HG03432 (cell line): ENCODE data around the gene EPS15.

Experiments used
- ATAC-seq: cut with Tn5 transposase; IDR thresholded peaks from one replicate; pipeline ENCODE4 v1.9.1; 2021; ENCODE audit warnings: mild to moderate bottlenecking, moderate library complexity; ENCODE audit not compliant: unreplicated experiment

The EPS15 gene

DNA sequence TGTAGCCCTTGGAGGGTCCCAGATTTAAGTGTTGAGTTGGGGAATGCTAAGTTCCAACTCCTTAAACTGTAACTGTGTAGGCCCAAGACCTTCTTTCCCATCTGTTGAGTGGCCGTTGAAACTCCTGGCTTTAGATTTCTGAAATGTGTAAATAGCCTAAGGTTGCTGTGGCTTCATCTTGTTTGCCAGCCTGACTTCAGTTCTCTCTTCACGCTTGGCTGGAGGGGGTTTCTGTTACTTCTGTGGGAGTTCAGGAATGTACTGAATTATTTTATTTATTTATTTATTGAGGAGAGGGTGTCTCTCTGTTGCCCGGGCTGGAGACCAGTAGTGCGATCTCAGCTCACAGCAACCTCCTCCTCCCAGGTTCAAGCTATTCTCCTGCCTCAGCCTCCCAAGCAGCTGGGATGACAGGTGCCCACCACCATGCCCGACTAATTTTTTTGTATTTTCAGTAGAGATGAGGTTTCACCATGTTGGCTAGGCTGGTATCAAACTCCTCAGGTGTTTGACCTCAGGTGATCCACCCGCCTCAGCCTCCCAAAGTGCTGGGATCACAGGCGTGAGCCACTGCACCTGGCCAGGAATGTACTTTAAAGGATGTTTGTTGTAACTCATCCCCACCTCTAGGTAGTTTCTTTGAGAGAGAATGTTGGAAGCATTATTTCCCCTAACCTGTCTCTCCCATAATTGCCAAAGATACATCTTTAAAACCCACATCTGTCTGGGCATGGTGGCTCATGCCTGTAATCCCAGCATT lies 194.6 kb downstream of the EPS15 start:
- ATAC-seq, result no peak

DNA sequence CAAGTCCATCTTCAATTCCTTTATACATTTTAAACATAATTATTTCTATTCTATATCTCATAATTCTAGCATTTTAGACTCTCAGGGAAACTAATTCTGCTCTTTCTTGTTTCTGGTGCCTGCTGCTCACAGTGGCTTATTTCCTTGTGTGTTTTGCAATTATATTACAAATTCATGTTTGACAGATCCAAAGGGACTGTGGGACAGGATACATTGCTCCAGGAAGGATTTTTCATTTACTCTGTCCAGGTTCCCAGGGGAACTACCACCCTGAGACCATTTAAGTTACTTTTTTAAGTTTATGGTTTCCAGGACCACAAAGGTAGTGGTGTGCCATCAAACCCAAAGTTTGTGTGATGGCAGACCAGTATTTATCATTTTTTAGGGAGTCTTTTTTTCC lies 195.3 kb downstream of the EPS15 start:
- ATAC-seq, result no peak

DNA sequence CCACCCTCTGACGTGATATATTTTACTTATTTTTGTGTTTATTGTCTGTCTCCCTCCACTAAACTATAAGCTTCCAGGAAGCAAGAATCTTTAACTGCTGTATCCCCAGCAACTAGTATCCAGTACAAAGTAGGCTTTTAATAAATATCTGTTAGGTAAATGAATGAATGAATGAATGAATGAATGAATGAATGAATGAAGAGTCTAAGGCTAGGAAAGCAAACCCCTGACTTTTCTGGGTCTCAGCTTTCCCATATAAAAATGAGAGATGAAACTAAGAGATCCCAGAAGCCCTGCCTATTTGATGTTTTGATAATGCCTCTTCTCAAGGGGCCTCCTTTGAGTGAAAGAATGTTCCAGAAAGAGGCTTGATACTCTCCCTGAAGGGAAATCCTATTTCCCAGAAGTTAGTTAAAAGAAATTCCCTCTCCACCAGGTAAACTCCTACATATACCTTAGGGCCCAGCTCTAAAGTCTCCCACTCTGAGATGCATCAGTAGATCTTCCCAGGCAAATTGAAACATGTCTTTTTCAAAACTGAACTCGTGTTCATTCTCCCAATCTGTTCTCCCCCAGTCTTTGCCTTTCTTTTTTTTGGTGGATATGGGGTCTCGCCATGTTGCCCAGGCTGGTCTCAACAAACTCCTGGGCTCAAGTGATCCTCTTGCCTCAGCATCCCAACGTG lies 196.5 kb downstream of the EPS15 start:
- ATAC-seq, result no peak

- no peak for ATAC-seq
Measured at GRCh38 chr1:51321924-51322280, 197.2 kb downstream of the EPS15 start.

DNA sequence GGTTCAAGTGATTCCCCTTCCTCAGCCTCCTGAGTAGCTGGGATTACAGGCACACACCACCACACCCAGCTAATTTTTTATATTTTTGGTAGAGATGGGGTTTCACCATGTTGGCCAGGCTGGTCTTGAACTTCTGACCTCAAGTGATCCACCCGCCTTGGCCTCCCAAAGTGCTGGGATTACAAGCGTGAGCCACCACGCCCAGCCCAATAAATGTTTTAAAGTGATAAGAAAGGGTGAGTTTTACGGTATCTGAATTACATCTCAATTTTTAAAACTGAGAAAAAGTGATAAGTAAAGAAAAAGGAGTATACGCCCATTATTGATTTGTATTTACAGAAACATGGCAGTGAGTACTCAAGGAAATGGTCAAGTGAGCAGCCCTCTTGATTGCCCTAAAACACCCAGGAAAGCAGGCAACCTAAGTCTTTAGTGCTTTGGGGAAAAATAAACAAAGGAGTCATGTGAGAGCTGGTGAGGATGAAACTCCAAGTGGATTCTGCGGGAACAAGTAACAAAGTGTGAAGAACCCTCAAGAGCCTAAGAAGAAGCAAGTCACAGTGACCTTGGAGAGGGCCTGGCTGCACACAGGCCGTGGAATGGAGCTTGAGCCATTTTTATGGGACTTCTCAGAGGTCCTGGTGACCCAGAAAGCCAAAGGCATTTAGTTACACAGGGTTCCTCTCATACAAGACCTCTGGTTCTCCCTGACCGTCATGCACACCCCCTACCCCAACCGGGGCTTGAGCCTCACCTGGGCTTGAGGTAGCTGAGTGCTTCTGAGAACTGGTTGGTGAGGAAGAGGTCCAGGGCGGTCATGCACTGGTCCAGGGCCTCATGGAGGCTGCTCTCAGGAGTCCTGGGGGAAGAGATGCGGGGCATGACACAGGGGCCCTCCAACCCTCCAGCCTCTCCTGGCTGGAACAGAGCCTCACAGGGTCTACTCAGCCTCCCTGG lies 197.8 kb downstream of the EPS15 start:
- no peak for ATAC-seq

GRCh38 chr1:51317798-51318197 lies 201.3 kb downstream of the EPS15 start:
- no peak for ATAC-seq

- ATAC-seq, result no peak
Measured at GRCh38 chr1:51316846-51317120, 202.3 kb downstream of the EPS15 start.

DNA sequence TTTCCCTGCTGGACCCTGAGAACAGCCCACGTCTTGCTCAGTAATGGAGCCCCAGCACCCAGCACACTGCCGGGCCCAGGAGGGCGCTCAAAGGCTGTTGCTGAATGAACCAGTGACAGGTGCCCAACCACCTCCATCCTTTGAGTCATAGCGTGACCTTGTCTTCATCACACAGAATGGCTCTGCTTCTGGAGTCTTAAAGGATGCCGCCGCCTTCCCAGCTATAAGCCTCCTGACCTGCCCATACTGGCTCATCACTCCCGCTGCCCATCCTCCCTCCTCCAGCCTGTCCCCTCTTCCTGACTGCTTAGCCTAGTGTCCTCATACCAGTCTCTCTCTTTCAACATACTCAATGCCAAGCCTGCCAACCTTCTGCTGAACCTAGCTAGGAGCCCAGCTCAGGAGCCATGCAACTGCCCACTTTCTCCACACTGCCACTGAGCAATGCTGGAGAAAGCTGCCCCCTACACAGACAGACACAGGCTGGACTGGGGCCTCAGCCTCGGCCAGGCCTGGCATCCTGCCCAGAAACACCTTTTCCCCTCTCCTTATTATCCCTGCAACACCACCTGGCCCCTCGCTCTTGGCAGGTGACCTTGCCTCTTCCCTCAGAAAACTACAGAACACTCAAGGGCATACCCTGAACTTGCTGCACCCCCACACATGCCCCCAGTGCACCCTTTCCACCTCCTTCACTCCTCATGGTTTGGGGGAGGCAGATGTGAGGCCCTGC lies 202.8 kb downstream of the EPS15 start:
- no peak for ATAC-seq

- no peak for ATAC-seq
Measured at GRCh38 chr1:51314974-51315373, 204.1 kb downstream of the EPS15 start.

- peak; percentile 56 for ATAC-seq
Measured at GRCh38 chr1:51313961-51314777, 204.9 kb downstream of the EPS15 start.

GRCh38 chr1:51313268-51313852 lies 205.7 kb downstream of the EPS15 start:
- no peak for ATAC-seq

- ATAC-seq, result no peak
Measured at GRCh38 chr1:51312718-51313117, 206.3 kb downstream of the EPS15 start.

- ATAC-seq, result no peak
Measured at GRCh38 chr1:51311826-51312225, 207.2 kb downstream of the EPS15 start.

DNA sequence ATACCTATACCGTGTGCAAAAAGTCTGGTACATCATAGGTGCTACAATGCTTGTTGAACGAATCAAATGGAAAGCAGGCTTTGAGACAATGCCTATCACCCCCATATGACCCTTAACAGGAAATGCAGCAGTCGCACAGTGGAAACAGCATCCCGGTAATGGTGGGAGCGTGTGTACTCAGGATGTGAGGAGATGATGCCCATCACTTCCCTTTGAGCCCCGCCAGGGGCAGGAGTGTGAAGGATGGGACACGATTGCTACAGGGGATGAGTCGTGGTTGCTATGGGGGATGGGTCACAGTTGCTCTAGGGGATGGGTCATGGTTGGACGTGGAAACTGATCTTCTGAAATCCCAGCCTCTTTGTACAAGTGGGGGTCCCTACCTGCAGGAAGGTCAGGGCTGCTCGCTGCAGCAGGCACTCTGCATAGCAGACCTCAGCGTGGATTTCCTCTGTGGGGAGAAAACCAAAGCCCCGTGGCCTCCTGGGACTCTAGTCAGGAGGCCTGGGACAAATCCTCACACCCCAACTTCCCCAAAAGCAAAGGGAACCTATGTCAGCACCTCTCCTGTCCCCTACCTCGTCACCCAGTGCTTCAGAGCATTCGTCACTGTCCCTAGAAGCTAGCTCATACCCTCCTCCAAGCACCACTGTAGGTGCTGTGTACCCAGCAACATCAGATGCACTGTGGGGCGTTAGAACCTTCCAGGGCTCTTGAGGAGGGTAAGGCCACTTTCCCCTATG lies 208.0 kb downstream of the EPS15 start:
- ATAC-seq, result no peak

GRCh38 chr1:51309291-51309690 lies 209.8 kb downstream of the EPS15 start:
- ATAC-seq, result no peak

- no peak for ATAC-seq
Measured at GRCh38 chr1:51308636-51309035, 210.4 kb downstream of the EPS15 start.

- ATAC-seq, result no peak
Measured at GRCh38 chr1:51306950-51307349, 212.1 kb downstream of the EPS15 start.

DNA sequence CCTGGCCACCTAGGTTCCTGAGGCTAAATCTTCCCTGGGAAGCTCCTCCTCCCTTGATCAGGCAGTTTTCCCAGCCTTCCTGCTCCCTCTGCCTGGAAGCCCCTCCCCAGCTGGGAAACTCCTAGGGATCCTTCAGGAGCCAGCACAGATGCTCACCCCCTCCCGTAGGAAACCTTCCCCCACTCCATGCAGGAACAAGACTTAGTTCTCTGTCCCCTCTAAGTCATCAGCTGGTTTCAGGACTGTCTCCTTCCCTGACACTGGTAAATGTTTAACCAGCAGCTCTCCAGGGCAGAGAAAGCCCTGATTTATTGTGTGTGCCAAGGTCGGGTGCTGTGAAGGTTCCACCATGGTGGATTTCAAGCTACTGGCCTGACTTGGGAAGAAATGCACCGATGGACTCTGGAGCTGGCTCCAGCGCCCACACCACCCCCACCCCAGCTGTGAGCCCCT lies 213.7 kb downstream of the EPS15 start:
- ATAC-seq, result peak; percentile 40

DNA sequence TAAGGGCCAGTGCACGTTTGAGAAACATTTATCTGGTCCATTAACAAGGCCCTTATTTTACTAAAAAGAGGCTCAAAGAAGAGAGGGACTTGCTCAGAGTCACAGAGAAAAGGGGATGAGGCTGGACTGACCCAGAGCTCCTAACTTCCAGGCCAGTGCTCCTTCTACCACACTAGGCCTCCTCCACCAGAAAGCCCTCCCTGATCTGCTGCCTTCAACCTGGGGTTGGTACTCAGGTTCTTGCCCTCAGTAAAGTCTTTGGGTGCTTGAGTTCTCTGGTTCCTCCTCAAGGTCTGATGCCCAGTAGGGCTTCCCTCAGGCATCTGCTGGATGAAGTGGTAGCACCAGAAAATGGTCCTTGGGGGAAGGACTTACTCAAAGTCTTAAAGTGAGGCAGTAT lies 214.7 kb downstream of the EPS15 start:
- ATAC-seq, result no peak
